ENCODE measurements around the gene PDZRN3.
A peak's percentile ranks its signal among the peaks of the same experiment; 100 is the strongest.

Gene PDZRN3

DNA sequence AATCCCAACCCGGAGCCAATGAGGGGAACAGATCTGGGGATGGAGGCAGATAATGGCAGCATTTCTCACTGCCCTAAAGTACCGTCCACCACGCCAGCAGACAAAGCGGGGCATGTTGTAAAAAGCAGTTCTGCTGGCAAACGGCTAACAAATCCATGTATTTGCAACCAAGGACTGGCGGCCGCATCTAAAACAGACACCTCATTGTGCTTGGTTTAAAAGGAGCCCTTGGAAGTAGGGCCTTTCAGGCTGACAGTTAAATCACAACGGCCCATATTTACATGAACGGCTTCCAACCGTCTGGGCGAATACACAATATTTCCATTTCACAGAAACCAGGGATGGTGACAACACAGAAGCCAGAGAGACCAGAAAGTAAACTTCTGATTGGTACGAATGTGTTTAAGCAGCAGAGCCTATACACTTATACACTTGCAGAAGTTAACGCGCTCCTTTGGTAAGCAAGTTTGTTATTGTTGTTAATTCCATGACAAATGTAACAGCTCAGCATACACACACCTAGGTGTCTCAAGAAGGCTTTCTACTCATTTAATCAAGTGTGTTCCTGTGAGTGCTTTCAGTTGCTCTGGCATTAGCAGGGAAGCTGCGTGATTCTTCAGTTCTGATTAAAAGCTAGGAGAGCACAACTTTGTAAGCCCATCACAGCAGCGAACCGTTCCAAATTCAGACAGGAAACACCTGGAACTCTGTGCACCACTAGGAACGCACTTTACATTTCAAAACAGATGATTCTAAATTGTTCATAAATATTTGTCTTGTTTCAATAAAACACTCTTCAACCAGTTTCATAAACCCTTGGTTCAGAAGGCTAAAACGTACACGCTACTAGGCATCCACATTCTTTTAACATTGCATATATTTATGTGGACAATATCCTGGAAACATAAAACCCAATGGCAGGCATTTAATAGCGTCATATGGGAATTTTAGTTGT, 112.9 kb downstream of the PDZRN3 start:
- FAIRE-seq, result no peak

DNA sequence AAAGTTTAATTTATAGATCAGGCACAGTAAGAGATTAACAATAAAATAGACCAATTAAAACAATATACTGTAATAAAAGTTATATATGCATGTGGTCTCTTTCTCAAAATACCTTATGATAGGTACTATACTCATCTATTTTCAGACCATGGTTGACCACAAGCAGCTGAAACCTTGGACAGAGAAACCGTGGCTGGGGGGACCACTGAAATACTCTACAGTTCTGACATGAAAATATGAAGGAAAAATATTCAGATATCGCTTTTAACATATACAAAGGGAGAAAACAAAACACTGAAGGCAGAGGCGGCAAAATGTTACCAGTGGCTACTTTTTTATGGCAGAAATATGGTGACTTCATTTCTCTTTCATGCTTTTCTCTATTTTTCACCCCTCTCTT, 114.0 kb downstream of the PDZRN3 start:
- FAIRE-seq, result no peak

DNA sequence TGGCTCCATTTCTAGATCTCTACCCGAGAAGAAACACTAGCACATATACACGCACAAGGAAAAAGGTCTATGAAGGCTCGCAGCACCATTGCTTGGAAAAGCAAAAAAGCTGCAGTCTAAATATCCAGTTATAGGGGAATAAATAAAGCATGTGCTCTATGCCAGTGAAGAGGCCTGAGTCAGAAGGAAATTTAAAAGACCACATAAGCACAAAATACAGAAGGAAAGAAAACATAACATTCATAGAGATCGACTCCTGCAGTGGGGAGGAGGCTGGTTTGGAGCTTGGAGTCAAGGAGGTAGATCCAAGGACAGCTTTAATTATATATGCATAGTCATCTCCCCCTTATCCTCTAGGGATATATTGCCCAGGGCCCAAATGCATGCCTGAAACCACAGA, 114.4 kb downstream of the PDZRN3 start:
- FAIRE-seq, result no peak

DNA sequence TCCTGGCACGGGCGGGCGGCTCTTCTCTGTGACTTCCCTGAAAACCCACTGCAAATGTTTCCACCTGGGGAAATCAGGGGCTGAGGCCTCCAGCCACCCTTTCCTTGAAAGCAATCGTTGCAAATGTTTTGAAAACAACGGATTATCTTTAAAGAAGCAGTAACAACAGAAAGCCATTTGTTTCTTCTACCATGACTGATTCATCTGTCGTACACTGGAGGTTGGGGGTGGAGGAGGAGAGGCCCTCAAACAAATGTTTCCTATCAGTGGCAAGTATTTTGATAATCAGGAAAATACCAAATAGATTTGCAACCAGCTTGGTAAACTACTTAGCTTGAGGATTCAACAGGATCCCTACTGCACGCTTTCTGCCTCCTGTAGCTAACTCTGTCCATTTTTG, 114.9 kb downstream of the PDZRN3 start:
- FAIRE-seq, result no peak

DNA sequence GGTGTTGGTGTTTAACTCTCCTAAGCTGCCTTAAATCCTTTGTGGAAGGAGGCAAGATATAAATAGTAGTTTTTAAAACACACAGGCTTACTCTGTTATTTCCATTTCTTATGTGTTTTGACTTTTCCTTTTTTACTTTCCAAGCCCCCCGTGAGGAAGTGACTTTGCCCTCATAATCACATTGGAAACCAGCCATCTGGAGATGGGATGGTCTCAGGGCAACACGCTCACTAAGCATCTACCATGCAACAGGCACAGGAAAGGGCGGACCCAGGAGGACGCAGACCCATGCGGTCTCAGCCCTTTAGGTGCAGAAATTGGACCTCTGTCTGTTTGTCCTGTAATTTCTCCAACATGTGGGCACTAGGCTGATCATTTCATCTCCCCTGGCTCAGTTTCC, 115.7 kb downstream of the PDZRN3 start:
- FAIRE-seq, result no peak

DNA sequence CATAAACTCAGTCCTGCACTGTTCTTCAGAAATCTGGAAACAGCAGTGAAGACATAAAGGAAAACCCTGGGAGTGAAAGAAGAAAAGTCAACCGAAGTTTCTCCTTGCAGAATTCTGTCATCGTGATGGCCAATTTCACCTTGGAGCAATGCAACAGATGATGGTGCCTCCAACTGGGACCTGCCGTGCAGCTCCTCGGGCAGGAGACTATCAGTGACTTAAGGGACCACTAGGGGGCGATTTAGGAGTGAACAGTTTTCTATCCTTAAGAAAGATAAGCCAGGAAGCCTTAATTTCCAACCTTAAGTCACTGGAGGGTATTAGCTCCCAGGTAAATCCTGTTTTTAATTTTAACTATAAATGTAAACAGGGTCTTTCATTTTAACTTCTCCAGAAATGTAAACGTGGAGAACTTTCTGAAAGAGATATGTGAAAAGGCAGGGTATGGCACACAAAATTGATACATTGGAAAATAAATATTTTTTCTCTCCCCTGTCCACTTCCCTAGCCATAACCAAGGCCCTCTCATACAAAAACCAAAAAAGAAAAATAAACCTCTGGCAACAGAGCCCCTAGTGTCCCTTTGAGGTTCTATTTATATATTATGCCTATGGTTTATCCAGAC, 116.3 kb downstream of the PDZRN3 start:
- FAIRE-seq, result no peak

DNA sequence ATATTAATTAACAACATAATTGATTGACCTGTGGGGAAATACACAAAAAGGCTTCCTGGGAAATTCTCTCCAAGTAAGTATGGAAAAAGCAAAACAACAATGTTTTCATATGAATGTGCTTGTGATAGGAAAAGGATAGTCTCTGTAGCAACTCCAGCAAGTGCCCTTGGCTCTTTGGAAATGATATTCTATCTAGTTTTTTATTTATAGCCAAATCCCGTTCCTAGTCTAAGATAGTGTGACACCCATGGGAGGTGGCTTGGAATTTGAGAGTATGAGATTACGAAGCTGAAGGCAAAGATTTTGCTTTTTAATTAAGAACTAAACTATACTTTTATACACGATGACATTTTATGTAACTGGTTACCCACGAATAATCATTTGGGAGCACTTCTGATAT, 119.9 kb downstream of the PDZRN3 start:
- no peak for FAIRE-seq

DNA sequence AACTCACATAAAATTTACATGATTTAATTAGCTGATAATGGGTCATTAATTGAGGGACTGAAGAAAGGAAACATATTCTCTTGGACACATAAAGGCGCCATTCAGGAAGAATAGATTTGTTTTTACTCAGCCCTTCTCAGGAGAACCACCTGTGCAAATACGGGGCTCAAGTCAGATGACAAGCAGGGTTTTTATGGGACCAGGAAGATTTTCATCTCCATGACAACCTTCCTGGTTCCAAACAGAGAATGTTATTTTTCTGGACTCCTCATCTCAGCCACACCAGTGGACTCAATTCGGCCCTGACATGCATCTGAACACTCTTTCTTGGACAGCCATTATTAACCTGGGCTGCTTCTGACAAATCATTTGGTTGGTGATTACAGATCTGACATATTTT, 120.5 kb downstream of the PDZRN3 start:
- FAIRE-seq, result no peak

DNA sequence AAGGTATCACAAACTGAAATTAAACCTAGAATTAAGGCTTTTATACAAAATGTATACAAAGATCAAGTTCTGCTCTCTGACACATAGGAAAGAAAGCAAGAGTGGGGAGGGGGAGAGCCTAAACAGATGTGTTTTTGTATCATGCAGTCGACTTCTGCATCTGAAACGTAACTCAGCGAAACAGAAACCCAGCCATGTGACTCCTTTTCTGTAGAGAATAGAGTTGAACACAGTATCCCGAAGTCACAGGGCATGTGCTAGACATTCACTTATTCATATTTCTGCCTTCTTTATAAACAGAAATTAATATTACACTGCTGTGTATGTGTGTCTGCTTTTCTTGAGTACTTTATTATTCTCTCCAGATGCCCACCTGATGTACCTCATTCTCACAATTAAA, 121.0 kb downstream of the PDZRN3 start:
- no peak for FAIRE-seq

DNA sequence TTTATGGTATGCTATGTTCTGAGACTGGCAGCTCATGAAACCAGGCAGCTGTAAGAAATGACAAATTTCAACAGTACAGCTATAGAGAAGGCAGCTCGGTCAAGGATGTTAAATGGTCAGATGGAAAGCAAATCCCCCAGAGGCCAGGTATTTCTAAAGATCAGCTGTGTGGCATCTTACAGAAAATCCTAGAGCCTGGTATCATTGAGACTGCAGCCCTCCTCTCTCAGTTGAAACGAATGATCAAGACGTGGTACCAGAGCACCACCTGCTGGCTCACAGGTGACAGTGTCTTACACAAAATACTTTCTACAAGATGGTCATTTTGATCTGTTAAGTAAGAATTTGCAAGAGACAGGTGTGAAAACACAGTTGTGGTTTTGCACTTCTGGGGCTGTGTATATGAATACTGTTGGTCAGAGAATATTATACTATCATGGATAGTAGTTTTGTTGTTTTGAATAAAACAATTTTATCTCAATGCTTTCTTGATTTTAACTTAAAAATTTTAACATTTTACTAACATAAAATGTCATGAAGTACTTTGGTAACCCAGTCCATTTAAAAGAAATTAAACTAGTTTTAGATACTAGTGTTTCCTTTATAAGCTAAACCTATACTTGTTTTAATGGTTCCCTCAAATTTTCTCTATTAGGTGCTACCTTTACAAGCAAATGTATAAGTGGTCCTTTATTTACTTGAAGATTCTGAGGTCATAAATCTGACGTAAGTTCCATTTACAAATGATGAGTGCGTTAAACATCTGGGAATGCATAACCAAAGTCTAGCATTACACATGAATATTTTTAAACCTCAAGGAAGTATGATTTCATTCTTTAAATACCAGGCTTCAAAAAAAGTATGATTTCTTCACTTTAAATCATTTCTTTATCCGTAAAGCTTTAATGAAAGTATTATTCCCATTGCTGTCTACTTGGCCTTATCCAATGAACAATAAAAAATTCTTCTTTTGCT, 121.8 kb downstream of the PDZRN3 start:
- FAIRE-seq, result peak; percentile 46

DNA sequence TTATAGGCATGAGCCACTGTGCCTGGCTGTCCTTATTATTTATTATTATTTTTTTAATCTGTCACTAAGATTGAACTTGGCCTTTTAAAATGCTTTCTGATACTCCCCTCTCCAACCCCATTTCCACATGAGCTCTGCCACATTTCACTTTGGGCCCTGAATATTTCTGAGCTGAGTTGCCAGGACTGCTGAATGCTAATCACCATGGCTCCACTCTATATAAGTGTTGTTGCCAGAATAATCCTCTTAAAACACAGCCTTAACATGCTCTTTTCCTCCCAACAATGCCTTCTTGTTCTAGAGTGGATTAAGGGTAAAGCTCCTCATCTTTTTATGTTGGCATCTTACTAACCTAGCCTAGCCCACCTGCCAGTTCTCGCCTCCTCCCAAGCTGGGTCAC, 124.4 kb downstream of the PDZRN3 start:
- FAIRE-seq, result no peak

DNA sequence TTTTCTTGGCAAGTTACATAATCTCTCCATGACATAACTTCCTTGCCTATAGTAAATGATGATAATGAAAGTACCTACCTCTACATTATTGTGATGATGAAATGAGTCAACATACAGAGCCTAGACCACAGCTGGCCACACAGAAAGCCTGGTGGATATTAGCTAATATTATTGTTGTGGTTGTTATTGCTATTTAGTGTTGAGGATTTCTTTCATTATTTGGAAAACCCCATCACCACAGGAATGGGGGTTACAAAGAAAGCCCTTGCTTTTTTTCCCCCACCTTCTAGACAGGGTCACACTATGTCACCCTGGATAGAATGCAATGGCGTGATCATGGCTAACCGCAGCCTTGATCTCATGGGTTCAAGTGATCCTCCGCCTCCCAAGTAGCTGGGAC, 125.0 kb downstream of the PDZRN3 start:
- FAIRE-seq, result no peak

DNA sequence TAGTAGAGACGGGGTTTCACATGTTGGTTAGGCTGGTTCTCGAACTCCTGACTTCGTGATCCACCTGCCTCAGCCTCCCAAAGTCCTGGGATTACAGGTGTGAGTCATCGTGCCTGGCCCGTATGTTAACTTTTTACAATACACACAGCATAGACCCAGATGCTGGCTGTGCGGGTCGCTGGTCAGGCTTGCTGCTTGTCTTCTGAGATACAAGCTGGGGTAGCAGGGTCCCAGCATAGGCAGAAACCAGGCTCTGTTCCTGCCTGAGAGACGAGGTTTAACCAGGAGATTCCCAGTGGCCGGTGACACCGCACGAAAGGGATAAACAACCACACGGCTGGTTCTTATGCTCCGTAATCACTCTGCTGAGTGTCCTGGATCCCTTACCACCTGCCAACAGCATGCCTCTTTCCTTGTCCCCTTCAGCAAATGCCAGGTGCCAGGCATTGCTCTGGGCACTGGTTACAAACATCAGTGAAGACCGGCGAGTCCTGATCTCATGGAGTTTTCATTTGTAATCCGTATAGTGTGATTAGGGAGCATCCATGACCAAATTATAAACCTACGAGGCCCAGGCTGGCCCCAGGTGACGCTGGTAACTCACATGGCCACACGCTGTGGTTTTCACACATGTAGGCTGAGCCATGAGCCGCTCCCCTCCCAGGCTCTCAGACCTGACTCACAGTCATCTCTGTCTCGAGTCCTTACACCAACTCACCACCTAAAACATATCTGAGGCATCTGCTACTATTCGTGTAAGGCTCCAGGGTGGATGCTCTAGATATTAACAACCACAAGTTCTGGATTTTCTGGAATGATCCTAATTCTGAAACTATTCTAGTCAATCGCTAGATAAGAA, 125.7 kb downstream of the PDZRN3 start:
- FAIRE-seq, result no peak

DNA sequence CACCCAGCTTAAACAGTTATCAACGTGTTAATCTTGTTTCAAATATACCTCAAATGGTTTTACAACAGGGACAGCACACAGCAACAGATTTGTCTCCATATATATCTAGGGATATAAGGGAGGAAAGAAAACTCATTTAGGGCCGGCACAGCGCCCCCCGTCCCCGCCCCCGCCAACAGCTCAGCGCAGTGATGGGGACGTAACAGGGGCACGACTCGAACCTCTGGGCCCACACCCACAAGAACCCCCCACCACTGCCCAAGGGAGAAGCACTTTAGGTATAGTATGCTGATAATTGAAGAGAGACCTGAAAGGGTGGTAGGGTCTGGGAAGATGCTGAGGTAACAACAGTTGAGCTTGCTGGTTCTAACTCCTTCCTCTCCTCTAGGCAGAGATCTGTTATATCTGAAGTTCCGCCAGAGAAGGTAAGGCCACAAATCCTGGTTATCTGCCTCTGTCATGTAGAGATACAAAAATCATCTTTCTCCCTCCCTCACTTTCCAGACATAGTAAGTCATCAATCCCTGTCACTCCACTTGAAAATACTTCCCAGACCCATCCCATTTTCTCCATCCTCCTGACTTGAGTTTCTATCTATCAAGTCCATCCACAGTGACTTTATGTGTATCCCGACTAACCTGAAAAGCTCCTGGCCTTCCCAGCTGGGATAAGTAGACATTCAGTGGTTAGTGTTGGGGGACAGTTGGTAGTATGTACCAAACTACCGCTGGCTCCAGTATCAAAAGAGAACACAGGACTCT, 126.9 kb downstream of the PDZRN3 start:
- FAIRE-seq, result no peak

DNA sequence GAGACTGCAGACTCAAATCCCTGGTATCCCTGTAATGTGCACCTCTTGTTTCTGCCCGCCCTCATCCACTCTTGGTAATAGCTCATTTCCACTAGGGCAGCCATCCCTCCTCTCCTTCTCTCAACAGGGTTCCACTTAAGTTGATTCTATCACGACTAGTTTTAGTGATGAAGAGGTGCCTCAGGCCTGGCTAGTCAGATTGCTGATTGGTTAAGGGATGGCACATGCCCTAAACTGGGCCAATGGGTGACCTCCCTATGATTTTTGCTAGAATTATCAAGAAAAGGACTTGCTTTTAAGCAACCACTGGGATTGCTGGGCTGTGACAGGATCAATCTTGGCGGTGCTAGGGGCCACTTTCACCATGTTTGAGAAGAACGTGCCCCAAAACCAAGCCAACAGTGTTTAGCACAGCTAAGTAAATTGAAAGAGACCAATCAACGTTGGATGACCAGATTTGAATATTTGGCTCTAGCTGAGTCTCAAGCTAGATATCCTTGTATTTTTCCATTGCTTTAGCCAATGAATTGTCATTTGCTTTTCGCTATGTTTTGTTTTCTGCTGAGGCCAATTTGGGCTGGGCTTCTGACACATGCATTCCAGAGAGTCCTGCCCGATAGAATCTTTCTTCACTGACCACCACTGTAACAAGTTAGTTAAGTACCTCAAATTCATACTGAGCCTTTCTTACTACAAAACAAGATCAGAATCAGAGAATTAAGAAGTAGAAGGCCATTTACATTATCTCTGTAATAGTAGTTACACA, 131.0 kb downstream of the PDZRN3 start:
- no peak for FAIRE-seq

DNA sequence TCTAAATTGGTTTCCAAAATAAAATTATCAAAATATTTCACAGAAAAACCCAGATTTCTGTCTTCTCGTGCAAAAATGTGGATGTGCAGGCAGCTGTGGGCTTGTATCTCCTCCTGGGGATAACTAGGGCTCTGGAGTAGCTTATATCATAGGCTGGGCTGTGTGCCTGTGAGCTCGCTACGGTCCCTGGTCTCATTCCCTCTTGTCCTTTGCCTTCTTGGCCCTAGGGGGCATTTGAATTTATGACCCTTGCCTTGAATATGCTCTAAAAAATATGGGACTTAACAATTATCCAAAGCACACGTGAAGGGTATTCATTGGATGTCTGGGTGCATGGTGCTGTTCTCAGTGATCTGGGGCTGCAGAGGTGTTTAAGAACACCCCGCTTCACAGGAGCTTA, 132.6 kb downstream of the PDZRN3 start:
- FAIRE-seq, result no peak

DNA sequence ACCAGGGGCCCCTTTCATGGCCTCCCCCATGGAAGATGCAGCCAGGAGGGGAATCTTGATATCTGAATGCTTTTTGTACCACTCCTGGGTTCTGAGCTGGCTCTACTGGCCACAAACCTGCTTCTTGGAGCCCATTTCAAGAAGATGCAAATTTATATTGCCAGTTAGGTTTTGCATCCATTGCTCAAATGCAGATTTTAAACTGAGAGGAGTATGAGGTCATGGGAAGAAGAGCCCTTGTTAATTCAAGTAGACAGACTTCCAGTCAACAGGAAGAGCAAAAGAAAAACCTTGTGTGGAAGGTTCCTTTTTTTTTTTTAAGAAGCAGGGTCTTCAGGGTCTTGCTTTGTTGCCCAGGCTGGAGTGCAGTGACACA, 133.5 kb downstream of the PDZRN3 start:
- FAIRE-seq, result no peak

DNA sequence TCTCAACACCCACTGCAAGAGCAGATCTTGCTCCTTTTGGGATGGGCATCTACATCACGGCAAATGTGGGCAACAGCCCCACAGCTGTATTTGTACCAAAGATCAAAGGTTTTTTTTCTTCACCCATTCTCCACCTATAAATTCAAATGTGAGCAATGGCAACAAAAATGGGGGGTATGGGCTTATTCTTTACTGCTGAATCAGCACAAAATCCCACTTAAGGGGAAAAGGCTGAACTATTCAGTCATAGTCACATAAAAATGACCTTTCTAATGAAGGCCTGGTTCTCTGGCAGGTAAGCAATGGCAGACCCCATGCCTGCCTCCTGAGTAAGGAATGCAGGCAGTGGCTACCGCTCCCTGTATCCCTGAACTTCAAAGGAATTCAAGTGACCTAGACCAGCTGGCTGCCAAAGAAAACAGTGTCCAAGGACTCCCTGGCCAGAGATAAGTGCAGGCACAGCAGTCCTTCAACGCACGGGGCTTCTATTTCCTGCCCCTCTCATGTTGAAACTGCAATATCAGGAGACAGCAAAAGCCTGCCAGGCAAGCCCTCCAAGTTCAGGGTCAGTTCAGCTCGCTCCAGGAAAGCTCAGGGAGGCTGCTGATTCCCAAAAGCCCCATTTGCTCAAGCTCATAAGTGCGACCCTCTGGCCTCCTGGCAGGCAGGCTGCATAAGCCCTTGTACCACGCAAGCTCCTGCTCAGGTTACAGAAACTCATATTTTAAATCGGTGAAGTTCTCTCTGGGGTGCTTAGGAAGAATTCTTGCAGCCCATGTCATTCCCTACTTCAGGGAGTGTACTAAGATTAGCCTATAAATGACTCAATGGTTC, 134.1 kb downstream of the PDZRN3 start:
- no peak for FAIRE-seq

DNA sequence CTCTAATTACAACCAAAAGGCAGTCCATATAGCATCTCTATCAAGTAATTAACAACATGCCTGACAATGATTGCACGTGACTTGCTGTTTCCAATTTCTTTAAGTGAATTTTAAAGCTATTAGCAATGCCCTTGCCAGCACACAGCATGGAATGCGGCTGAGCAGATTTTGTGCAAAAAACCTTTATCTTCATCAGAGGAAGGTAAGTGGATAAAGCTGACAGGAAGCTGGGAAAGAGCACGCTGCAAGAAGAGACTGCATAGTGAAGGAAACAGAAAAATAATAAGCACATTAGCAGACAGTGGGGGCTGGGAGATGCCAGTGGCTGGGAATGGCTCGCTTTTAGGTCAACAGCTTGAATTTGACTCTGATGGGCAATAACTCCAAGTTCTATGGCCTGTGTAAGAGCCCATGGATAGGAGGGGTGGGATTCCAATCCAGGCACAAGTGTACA, 138.8 kb downstream of the PDZRN3 start:
- no peak for FAIRE-seq
